ENCODE measurements around the gene OR2V2.

Gene OR2V2

DNA sequence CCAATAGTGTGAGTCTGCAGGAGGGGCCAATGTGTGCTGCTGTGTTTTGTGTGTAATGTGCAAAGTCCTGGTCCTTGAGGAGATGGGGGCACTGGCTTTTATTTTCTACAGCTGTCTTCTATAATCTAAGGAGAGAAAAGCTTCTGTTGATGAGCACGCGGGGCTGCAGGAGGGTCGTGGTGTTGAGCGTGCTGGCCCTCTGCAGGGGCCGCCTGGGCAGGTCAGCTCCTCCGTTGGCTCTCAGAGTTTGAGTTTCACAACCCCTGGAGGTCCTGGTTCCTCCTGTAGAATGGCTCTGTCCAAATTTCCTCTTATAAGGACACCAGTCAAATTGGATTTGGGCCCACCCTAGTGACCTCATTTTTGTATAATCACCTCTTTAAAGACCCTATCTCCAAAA, 29.0 kb upstream of the OR2V2 start:
- ATAC-seq = no peak
- no peak for TF ChIP-seq ZNF8 (CRISPR knock-in tag; IDR thresholded peaks at IDR 0.05)
- TF ChIP-seq CSDC2 (CRISPR knock-in tag; IDR thresholded peaks at IDR 0.05) = no peak
- TF ChIP-seq PPARA (CRISPR knock-in tag; IDR thresholded peaks at IDR 0.05; ENCODE audit: borderline replicate concordance) = no peak
- TF ChIP-seq SNAI2 (CRISPR knock-in tag; IDR thresholded peaks at IDR 0.05) = no peak
- TF ChIP-seq ZFP3 (CRISPR knock-in tag; IDR thresholded peaks at IDR 0.05) = no peak
- no peak for TF ChIP-seq ARNTL (CRISPR knock-in tag; IDR thresholded peaks at IDR 0.05; ENCODE audit: borderline replicate concordance, low read depth)
- TF ChIP-seq, protein P1, sequence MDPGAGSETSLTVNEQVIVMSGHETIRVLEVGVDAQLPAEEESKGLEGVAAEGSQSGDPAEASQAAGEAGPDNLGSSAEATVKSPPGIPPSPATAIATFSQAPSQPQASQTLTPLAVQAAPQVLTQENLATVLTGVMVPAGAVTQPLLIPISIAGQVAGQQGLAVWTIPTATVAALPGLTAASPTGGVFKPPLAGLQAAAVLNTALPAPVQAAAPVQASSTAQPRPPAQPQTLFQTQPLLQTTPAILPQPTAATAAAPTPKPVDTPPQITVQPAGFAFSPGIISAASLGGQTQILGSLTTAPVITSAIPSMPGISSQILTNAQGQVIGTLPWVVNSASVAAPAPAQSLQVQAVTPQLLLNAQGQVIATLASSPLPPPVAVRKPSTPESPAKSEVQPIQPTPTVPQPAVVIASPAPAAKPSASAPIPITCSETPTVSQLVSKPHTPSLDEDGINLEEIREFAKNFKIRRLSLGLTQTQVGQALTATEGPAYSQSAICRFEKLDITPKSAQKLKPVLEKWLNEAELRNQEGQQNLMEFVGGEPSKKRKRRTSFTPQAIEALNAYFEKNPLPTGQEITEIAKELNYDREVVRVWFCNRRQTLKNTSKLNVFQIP (CRISPR knock-in tag; IDR thresholded peaks at IDR 0.05; ENCODE audit: borderline replicate concordance, low read depth) = no peak
- no peak for TF ChIP-seq OSR1 (CRISPR knock-in tag; IDR thresholded peaks at IDR 0.05)
- TF ChIP-seq, protein P2, sequence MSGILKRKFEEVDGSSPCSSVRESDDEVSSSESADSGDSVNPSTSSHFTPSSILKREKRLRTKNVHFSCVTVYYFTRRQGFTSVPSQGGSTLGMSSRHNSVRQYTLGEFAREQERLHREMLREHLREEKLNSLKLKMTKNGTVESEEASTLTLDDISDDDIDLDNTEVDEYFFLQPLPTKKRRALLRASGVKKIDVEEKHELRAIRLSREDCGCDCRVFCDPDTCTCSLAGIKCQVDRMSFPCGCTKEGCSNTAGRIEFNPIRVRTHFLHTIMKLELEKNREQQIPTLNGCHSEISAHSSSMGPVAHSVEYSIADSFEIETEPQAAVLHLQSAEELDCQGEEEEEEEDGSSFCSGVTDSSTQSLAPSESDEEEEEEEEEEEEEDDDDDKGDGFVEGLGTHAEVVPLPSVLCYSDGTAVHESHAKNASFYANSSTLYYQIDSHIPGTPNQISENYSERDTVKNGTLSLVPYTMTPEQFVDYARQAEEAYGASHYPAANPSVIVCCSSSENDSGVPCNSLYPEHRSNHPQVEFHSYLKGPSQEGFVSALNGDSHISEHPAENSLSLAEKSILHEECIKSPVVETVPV (CRISPR knock-in tag; IDR thresholded peaks at IDR 0.05) = no peak
- TF ChIP-seq TOX (CRISPR knock-in tag; IDR thresholded peaks at IDR 0.05; ENCODE audit: borderline replicate concordance) = no peak
- TF ChIP-seq, protein P3, sequence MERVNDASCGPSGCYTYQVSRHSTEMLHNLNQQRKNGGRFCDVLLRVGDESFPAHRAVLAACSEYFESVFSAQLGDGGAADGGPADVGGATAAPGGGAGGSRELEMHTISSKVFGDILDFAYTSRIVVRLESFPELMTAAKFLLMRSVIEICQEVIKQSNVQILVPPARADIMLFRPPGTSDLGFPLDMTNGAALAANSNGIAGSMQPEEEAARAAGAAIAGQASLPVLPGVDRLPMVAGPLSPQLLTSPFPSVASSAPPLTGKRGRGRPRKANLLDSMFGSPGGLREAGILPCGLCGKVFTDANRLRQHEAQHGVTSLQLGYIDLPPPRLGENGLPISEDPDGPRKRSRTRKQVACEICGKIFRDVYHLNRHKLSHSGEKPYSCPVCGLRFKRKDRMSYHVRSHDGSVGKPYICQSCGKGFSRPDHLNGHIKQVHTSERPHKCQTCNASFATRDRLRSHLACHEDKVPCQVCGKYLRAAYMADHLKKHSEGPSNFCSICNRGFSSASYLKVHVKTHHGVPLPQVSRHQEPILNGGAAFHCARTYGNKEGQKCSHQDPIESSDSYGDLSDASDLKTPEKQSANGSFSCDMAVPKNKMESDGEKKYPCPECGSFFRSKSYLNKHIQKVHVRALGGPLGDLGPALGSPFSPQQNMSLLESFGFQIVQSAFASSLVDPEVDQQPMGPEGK (CRISPR knock-in tag; IDR thresholded peaks at IDR 0.05; ENCODE audit: borderline replicate concordance) = no peak
- no peak for TF ChIP-seq ISL1 (CRISPR knock-in tag; IDR thresholded peaks at IDR 0.05)
- no peak for TF ChIP-seq ZNF70 (CRISPR knock-in tag; IDR thresholded peaks at IDR 0.05)
- TF ChIP-seq, protein P4, sequence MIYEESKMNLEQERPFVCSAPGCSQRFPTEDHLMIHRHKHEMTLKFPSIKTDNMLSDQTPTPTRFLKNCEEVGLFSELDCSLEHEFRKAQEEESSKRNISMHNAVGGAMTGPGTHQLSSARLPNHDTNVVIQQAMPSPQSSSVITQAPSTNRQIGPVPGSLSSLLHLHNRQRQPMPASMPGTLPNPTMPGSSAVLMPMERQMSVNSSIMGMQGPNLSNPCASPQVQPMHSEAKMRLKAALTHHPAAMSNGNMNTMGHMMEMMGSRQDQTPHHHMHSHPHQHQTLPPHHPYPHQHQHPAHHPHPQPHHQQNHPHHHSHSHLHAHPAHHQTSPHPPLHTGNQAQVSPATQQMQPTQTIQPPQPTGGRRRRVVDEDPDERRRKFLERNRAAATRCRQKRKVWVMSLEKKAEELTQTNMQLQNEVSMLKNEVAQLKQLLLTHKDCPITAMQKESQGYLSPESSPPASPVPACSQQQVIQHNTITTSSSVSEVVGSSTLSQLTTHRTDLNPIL (CRISPR knock-in tag; IDR thresholded peaks at IDR 0.05; ENCODE audit: low read depth) = no peak
- TF ChIP-seq ZC3H10 (CRISPR knock-in tag; IDR thresholded peaks at IDR 0.05) = no peak
- TF ChIP-seq ESRRG (CRISPR knock-in tag; IDR thresholded peaks at IDR 0.05) = no peak
- TF ChIP-seq ZFP30 (CRISPR knock-in tag; IDR thresholded peaks at IDR 0.05) = no peak
- no peak for TF ChIP-seq RARB (CRISPR knock-in tag; IDR thresholded peaks at IDR 0.05)

DNA sequence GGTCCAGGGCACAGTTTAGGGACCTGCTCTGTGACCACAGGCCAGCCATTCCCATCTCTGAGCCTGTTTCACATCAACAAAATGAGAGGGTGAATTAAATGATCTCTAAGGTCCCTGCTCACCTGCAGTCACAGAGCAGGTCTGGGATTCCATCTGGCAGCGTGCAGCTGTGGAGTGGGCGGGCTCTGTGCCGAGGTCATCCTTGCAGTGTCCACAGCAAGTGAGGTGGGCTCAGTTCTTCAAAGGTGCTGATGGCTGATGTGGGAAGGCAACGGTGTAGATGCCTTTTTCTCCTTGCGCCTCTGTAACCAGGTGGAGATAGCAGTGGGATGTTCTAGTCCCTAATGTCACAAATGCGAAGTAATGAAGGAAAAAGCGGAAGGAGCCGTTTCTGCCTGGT, 28.3 kb upstream of the OR2V2 start:
- ATAC-seq = no peak

DNA sequence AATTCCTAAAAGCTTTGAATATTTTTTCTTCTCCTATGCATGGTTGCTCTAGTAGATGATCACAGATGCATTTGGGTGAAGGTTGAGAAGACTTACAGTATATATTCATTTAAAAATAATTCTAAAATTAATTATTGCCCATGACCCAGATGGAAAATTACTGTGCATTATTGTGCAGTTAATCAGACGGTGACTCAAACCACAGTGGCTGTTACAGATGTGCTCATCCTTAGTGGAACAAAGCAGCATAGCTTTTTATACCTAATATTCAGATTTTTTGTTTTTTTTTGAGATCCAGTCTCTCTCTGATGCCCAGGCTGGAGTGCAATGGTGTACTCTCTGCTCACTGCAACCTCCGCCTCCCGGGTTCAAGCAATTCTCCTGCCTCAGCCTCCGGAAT, 27.1 kb upstream of the OR2V2 start:
- TF ChIP-seq ARNTL (CRISPR knock-in tag; IDR thresholded peaks at IDR 0.05; ENCODE audit: borderline replicate concordance, low read depth) = no peak
- TF ChIP-seq ZFP30 (CRISPR knock-in tag; IDR thresholded peaks at IDR 0.05) = no peak
- no peak for ATAC-seq

More for the DNA sequence above, 28.3 kb upstream of the OR2V2 start:
- TF ChIP-seq, protein P2 (CRISPR knock-in tag; IDR thresholded peaks at IDR 0.05) = no peak
- TF ChIP-seq SNAI2 (CRISPR knock-in tag; IDR thresholded peaks at IDR 0.05) (no peak), ZNF70 (CRISPR knock-in tag; IDR thresholded peaks at IDR 0.05) (no peak), ZNF565 (CRISPR knock-in tag; conservative IDR thresholded peaks at IDR 0.05; ENCODE audit: low read depth) (no peak), ZNF8 (CRISPR knock-in tag; IDR thresholded peaks at IDR 0.05) (no peak), ISL1 (CRISPR knock-in tag; IDR thresholded peaks at IDR 0.05) (no peak), TOX (CRISPR knock-in tag; IDR thresholded peaks at IDR 0.05; ENCODE audit: borderline replicate concordance) (no peak), ZC3H10 (CRISPR knock-in tag; IDR thresholded peaks at IDR 0.05) (no peak)
- TF ChIP-seq, protein P4 (CRISPR knock-in tag; IDR thresholded peaks at IDR 0.05; ENCODE audit: low read depth) = no peak
